Mucosa of gallbladder (tissue), 1 donor: ENCODE data around the gene HAO2. TPM values are rescaled to one million over a fixed set of nuclear protein-coding genes. Genes with fewer than 3 reads are reported as not detected.
"Not testable (repeated sequence)": the region's sequence is repeated elsewhere in the genome, so short reads cannot be mapped to it uniquely, and the experiment has no call there.

Source experiments
- DNase-seq: peaks from one replicate; pipeline ENCODE4 v3.0.0-alpha.2; 2020; ENCODE audit warnings: low spot score
- total RNA-seq: library from RNA; stranded (reverse); gene quantifications from one replicate; pipeline ENCODE4 v1.2.1, GENCODE V29; 2021
- donor health status: DM: no; HTN: no; CAD: no.

Gene HAO2
- 0.17 TPM for total RNA-seq

DNA sequence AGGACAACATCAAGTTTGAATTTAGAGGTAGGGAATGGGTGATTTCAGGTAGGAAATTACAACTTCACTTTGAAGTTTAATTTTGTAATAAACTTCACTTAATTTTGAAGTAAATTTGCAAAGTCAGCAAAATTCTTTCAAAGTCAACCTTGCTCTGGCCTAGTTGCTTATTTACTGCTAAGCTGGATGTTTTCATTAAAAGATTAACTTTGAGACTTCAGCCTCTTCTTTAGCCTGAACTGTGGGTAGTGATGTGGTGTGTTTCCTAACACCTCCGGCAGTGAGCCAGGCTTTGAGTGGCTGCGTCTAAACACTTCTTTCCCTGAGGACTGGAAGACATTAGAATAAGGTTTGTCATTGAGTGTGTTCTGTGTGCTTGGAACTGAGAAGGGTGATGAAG lies at the start of gene HAO2:
Gene HAO2 (plus strand): TSS at position 232 of the 400 bp plus-strand sequence. CDS start 12,301 bp downstream, outside the sequence.
- no peak for DNase-seq

DNA sequence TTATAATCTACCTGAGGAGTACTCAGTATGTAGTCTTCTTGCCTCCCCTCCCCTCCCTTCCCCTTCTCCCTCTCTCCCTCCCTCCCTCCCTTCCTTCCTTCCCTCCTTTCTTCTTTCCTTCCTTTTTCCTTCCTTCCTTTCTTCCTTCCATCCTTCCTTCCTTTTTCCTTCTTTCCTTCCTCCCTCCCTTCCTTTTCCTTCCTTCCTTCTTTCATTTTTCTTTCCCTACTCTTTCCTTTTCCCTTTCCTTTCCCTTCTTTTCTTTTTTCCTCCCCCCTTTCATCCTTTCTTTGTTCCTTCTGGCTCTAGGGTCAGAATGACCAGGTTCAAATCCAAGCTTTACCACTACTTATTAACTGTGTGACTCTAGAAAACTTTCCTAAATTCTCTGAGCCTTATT lies 48.5 kb upstream of the HAO2 start:
- no peak for DNase-seq

GRCh38 chr1:119321666-119322419 lies 46.7 kb upstream of the HAO2 start:
- no peak for DNase-seq

- DNase-seq = no peak
Measured at GRCh38 chr1:119323216-119323982, 45.2 kb upstream of the HAO2 start.

GRCh38 chr1:119324198-119324597 lies 44.4 kb upstream of the HAO2 start:
- DNase-seq = no peak

- DNase-seq = no peak
Measured at GRCh38 chr1:119326251-119326650, 42.3 kb upstream of the HAO2 start.

DNA sequence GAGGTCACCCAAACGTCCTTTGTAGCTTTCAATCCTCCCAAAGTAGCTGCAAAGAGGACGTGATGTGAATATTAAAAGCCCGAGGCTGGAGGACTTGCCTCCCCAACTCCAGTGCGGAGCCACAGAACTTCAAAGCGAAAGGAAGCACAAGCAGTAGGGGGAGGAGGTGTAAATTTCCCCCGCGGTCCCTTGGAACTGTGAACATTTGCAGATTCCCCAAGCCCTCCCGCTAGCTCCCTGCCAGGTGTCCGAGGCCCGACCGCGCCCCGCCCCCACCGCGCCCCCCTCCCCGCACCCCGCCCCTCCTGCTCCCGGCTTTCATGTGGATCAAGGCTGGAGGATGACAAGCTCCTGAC lies 41.5 kb upstream of the HAO2 start:
- no peak for DNase-seq

- no peak for DNase-seq
Measured at GRCh38 chr1:119327450-119328155, 41.0 kb upstream of the HAO2 start.

- DNase-seq = no peak
Measured at GRCh38 chr1:119329541-119330461, 38.8 kb upstream of the HAO2 start.

DNA sequence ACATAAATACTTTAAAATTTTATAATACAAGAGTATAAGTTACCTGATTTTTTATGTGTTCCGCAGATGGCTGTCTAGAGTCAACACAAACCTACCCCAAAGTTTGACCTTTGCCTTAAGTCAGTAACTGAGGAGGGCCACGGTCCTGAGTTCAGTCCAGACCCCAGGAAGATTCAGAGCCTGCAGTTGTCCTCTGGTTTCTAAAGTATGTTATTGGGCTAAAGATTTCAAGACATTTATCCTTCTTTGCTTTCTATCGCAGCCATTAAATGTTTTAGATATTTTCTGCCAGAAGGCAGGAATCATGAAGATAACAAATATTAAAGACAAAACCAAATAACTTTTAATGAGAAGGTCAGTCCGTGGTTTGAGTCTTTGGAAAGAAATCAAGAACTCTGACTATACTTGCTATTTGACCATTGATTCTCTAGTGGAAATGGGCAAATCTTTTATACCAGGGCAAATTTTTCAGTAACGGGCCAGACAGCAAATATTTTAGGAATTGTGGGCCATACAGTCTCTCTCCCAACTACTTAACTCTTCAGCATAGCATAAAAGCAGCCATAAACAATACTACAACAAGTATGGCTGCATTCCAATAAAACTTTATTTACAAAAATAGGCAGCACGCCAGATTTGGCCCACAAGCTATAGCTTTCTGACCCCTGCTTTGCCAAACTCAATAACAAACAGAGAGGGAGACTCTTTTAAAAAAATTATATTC lies 38.0 kb upstream of the HAO2 start:
- no peak for DNase-seq

DNA sequence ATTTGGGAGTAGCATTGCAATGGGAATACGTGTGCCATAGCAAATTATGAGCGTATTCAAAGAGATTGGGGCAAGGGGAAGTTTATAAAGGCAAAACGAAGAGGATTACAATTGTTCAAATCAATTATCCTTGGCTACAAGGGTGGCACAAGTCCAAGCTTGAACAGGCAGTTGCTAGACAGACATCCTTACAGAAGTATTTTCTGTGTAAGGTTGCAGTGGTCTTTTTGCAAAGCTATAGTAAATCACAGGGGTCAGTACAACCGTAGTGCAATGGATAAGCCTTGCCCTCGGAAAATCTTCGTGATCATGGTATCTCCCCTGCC lies 37.4 kb upstream of the HAO2 start:
- DNase-seq = no peak

DNA sequence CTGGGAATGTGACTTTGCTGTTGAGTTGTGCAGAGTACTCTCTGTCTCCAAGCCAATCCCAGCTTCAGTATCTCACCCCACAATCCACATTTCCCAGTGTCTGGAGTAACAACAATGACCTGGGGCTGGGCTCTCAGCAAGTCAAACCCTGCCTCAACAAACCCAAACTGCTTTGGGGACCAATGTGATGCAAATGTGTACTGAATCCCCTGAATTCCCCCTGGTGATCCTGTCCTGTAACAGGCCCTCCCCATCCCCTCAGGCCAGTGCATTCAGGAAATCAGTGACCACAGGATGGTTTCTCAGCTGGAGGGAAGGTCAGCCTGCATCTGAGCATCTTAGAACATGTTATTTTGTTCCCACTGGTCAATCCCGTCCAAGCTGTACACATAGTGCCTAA lies 36.7 kb upstream of the HAO2 start:
- no peak for DNase-seq

DNA sequence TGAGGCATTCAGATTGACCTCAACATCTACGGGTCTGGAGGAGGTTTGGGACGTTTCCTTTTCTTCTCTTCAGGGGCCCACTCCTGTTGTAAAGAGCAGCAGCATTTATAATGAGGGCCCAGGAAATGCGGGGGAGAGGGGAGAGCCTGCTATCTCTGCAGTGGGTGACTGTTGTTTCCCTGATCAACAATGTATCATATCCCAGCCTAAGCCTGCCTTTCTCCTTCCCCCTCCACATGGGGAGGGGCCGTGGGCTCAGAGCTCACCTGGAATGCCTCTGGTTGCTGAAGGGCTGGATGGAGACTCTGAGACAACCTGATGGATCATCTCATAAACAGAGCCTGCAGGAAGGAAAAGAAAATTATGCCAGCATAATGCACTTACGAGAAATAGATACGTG lies 36.0 kb upstream of the HAO2 start:
- DNase-seq = no peak

GRCh38 chr1:119333163-119333896 lies 35.3 kb upstream of the HAO2 start:
- DNase-seq = no peak

DNA sequence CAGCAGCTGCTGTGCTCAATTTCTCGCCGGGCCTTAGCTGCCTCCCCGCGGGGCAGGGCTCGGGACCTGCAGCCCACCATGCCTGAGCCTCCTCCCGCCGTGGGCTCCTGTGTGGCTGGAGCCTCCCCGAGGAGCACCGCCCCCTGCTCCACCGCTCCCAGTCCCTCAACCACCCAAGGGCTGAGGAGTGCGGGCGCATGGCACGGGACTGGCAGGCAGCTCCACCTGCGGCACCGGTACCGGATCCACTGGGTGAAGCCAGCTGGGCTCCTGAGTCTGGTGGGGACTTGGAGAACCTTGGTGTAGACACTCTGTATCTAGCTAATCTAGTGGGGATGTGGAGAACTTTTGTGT lies 34.7 kb upstream of the HAO2 start:
- not testable (repeated sequence) for DNase-seq

GRCh38 chr1:119336848-119337247 lies 31.7 kb upstream of the HAO2 start:
- no peak for DNase-seq

- no peak for DNase-seq
Measured at GRCh38 chr1:119338004-119338403, 30.6 kb upstream of the HAO2 start.

GRCh38 chr1:119338757-119339156 lies 29.8 kb upstream of the HAO2 start:
- DNase-seq = no peak

GRCh38 chr1:119340861-119341261 lies 27.7 kb upstream of the HAO2 start:
- DNase-seq = no peak

GRCh38 chr1:119341372-119341947 lies 27.1 kb upstream of the HAO2 start:
- DNase-seq = no peak
